Measurements from ENCODE around the gene CD248.
A peak's percentile ranks its signal among the peaks of the same experiment; 100 is the strongest.

The CD248 gene

GRCh38 chr11:66345316-66345649, 28.4 kb upstream of the CD248 start:
- Mint-ChIP-seq H3K27me3 (no peaks in the 10 kb centered on the region), H3K4me1 (peaks cover 59% of the 10 kb centered on the region), H3K27ac (peak overlapping the region; percentile 95 to 98), H3K4me3 (peak overlapping the region; percentile 92 to 99), H3K9me3 (no peaks in the 10 kb centered on the region)
- DNase-seq (no peak), ATAC-seq (peak; percentile 10)

- H3K27me3 Mint-ChIP-seq, result no peaks in the 10 kb centered on the region
- no peaks in the 10 kb centered on the region for H3K9me3 Mint-ChIP-seq
- H3K27ac Mint-ChIP-seq, result peak within 1 kb of the TSS; percentile 95 to 98
- ATAC-seq (peak; percentile 82), DNase-seq (peak; percentile 87 to 93)
- peaks cover 59% of the 10 kb centered on the region for H3K4me1 Mint-ChIP-seq
- peak within 1 kb of the TSS; percentile 92 to 99 for H3K4me3 Mint-ChIP-seq
These were observed 27.9 kb upstream of the CD248 start, which contains the start of gene BRMS1 for GRCh38 chr11:66344550-66345315. Gene BRMS1 (minus strand): TSS chr11:66345104. CDS start chr11:66342234, 2,870 bp downstream.

GRCh38 chr11:66343176-66343575, 26.3 kb upstream of the CD248 start:
- peak overlapping the region; percentile 92 to 99 for H3K4me3 Mint-ChIP-seq
- ATAC-seq (no peak), DNase-seq (no peak)
- H3K4me1 Mint-ChIP-seq, result peaks cover 57% of the 10 kb centered on the region
- no peaks in the 10 kb centered on the region for H3K27me3 Mint-ChIP-seq
- H3K9me3 Mint-ChIP-seq, result no peaks in the 10 kb centered on the region
- no peak overlapping the region for H3K27ac Mint-ChIP-seq

DNA sequence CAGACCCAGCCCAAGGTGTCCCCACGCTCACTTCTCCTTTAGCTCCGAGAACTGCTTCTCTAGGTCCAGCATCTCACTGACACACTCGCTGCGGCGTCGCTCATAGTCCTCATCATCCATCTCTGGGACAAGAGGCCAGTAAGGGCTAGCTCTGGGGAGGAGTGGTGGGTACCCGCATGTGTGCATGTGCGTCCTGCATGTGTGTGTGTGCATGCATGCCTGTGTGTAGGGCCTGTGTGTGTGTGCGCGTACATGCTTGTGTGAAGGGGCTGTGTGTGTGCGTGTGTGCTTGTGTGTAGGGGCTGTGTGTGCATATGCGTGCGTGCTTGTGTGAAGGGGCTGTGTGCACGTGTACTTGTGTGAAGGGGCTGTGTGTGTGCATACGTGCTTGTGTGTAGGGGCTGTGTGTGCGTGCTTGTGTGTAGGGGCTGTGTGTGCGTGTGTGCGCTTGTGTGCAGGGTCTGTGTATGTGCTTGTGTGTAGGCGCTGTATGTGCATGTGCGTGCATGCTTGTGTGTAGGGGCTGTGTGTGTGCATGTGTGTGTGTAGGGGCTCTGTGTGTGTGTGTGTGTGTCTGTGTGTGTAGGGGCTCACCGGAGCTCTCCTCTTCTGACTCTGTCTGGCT, 24.8 kb upstream of the CD248 start:
- DNase-seq (no peak), ATAC-seq (no peak)
- Mint-ChIP-seq H3K27me3 (no peaks in the 10 kb centered on the region), H3K4me1 (peaks cover 66% of the 10 kb centered on the region), H3K4me3 (no peak overlapping the region), H3K27ac (peak overlapping the region in 1 of 2 donors; percentile 2), H3K9me3 (no peaks in the 10 kb centered on the region)

DNA sequence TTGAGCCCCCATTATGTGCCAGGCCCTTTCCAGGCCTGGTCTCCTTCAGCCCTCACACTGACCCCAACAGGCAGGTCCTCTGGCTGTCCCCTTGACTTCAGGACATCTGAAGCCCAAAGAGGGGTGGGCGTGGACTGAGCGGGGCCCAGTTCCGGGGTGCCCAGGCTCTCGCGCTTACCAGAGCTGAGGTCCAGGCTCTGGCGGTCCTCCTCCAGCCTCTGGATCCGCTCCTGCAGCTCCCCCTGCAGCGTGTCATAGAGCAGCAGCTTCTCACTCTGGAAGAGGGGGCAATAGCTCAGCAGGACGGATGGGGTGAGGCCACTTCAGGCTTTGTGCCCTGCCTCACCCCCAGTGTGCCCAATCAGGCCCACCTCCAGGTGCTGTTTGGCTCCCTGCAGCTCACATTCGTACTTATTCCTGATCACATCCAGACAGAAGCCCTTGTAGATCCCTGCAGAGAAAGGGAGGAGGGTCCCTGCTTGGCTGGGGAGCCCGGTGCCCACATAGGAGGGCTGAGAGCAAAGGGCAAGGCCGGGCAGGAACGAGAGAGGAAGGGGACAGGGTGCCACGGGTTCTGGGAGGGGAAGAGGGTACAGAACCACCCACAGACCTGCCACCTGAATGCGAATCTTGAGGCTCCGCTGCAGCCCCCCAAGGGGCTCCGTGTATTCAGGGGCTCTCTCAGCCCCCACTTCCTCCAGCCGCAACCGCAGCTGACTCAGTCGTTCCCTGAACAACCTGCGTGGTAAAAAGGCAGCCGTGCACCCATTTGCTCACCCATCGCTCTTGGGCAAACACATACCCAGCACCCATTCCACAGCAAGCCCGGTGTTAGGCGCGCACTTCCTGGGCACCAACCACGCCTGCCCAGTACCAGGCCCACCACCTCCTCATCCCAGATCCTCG, 24.0 kb upstream of the CD248 start:
- ATAC-seq, result no peak
- H3K4me3 Mint-ChIP-seq, result no peak overlapping the region
- peaks cover 66% of the 10 kb centered on the region for H3K4me1 Mint-ChIP-seq

DNA sequence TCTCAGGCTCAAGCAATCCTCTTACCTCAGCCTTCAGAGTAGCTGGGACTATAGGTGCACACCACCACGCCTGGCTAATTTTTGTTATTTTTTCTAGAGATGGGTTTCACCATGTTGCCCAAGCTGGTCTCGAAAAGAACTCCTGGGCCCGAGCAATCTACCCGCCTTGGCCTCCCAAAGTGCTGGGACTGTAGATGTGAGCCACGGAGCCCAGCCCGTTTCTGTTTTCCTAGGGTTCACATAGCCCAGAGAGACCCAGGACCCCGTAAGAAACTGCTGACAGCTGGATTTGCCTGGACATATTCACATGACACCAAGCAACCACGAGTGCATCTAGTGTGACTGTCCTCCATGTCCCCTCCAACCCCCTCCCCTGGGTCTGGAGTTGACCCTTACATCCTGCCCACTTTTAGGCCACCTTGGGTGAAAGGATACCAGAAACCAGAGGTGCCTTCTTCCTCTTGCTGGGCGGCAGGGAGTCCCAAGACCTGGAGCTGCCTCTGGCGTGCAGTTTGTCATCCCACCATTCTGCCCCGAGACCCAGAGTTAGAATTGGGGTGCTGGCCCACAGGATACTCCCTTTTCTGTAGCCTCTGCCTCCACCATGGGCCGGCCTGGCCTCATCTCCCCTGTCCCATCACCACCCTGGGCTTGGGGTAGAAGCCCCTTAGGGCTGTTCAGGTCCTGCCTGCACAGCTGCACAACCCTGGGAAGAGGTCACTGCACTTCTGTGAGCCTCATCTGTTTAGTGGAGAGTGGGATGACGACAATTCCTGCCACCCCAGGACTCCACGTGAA, 23.0 kb upstream of the CD248 start:
- H3K9me3 Mint-ChIP-seq, result no peaks in the 10 kb centered on the region
- ATAC-seq (no peak), DNase-seq (no peak)
- no peak overlapping the region for H3K4me3 Mint-ChIP-seq
- no peaks in the 10 kb centered on the region for H3K27me3 Mint-ChIP-seq
- H3K4me1 Mint-ChIP-seq, result peaks cover 64% of the 10 kb centered on the region
- H3K27ac Mint-ChIP-seq, result peak overlapping the region in 1 of 2 donors; percentile 49

More for the DNA sequence above, 24.0 kb upstream of the CD248 start:
- H3K27ac Mint-ChIP-seq, result no peak overlapping the region
- DNase-seq, result no peak
- no peaks in the 10 kb centered on the region for H3K27me3 Mint-ChIP-seq
- H3K9me3 Mint-ChIP-seq, result no peaks in the 10 kb centered on the region

GRCh38 chr11:66339162-66339675, 22.4 kb upstream of the CD248 start:
- peaks cover 60% of the 10 kb centered on the region for H3K4me1 Mint-ChIP-seq
- no peak for DNase-seq
- no peak overlapping the region for H3K27ac Mint-ChIP-seq
- ATAC-seq, result no peak
- no peaks in the 10 kb centered on the region for H3K27me3 Mint-ChIP-seq
- no peaks in the 10 kb centered on the region for H3K9me3 Mint-ChIP-seq
- no peak overlapping the region for H3K4me3 Mint-ChIP-seq

- Mint-ChIP-seq H3K4me3 (peak overlapping the region in 1 of 2 donors; percentile 44), H3K27me3 (no peaks in the 10 kb centered on the region), H3K4me1 (peaks cover 55% of the 10 kb centered on the region), H3K9me3 (no peaks in the 10 kb centered on the region), H3K27ac (peak overlapping the region; percentile 66 to 84)
- DNase-seq, result no peak
- ATAC-seq, result no peak
These were observed 21.7 kb upstream of the CD248 start for GRCh38 chr11:66338276-66339161.

DNA sequence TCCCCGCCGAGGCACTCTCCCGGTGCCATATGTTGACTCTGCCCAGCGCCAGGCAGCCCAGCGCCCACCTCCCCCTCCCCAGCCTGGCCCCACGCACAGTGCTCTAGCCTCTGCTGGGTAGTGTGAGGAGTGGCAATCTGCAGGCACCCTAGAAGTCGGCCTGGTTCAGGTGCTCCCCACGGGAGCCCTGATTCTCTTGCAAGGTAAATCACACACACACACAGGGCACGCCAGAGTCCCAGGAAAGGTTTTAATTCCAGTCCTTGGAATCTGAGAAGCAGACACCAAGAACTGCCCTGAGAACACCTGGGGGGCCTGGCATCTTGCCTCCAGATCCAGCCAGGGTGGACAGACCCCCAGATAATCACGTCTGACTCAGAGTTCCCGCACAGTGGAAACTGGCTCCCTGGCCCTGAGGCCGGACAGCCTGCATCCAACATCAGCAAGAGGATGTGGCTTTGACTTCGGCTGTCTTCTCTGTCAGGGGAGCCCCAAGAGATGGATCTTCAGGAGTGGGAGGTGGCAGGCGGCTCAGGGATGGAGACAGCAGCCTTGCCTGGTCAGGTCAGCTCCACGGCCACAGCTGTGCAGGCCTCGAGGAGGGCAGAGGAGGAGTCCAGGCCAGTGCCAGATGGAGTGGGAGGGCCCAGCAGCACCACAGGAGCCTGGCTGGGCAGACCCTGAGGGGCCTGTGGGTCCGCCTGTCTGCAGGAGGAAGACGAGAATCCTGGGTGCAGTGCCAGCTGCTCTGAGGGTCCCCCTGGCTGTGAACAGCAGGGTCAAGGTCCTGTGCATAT, 20.5 kb upstream of the CD248 start:
- H3K27me3 Mint-ChIP-seq, result no peaks in the 10 kb centered on the region
- H3K27ac Mint-ChIP-seq, result peak overlapping the region; percentile 91
- DNase-seq, result no peak
- no peaks in the 10 kb centered on the region for H3K9me3 Mint-ChIP-seq
- peaks cover 45% of the 10 kb centered on the region for H3K4me1 Mint-ChIP-seq
- peak overlapping the region; percentile 69 to 87 for H3K4me3 Mint-ChIP-seq
- ATAC-seq, result no peak

- Mint-ChIP-seq H3K9me3 (no peaks in the 10 kb centered on the region), H3K27me3 (no peaks in the 10 kb centered on the region), H3K4me1 (peaks cover 45% of the 10 kb centered on the region), H3K27ac (peak within 1 kb of the TSS; percentile 91), H3K4me3 (peak within 1 kb of the TSS; percentile 69 to 87)
- peak; percentile 78 to 92 for DNase-seq
- ATAC-seq, result peak; percentile 92
These were observed 19.6 kb upstream of the CD248 start, which contains the start of gene RIN1 for GRCh38 chr11:66336234-66337102. Gene RIN1 (minus strand): TSS chr11:66336434. CDS start chr11:66336402, 32 bp downstream.

DNA sequence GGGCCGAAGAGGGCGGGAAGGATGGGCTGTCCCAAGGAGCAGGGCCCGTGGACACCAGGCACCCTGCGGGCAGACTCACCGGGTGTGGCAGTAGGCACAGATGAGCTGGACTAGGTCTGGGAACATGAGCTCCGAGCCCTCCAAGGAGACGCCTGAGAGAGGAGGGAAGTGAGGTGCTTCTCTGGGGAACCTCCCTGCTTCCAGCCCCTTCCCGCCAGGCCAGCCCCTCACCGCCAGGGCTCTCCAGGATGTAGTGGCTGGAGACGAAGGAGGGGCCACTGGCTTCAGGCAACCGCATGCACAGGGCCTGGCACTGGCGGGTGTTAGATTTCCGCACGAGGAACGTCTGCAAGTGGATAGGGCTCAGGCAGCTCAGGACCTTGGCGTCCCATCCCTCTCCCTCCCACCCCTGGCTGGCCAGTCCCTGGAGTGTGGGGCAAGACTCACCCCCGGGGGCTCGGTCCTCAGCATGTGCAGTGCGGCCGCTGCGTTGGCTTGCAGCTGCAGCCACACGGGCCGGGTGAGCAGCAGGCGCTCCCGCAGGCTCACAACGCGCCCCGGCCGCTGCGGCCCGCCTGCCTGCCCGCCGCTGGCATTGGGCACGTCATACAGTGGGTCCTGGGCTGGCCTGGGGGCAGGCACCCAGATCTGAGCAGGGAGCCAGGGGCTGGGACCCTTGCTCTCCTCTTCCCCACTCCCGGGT, 18.8 kb upstream of the CD248 start:
- H3K27me3 Mint-ChIP-seq, result no peaks in the 10 kb centered on the region
- no peak for DNase-seq
- peaks cover 45% of the 10 kb centered on the region for H3K4me1 Mint-ChIP-seq
- H3K4me3 Mint-ChIP-seq, result peak overlapping the region; percentile 69 to 87
- ATAC-seq, result peak; percentile 8
- H3K9me3 Mint-ChIP-seq, result no peaks in the 10 kb centered on the region
- peak overlapping the region in 1 of 2 donors; percentile 91 for H3K27ac Mint-ChIP-seq
